HL-60 (cell line): Measurements from ENCODE around the gene FBXO27.

Source experiments
- GABPA ChIP-seq: IDR thresholded peaks from 2 replicates; pipeline ENCODE4 v1.6.1; 2012; ENCODE audit warnings: low read depth
- POLR2AphosphoS5 ChIP-seq: IDR thresholded peaks from 2 replicates; pipeline ENCODE4 v1.6.1; 2012; ENCODE audit warnings: low read depth
- TF ChIP-seq, protein P1 (sequence below): IDR thresholded peaks from one replicate; pipeline ENCODE4 v1.5.1; 2011; ENCODE audit warnings: low read length, control low read depth, inconsistent platforms; ENCODE audit not compliant: insufficient read depth
- TF ChIP-seq, protein P2 (sequence below): IDR thresholded peaks from 2 replicates; pipeline ENCODE4 v1.6.1; 2012; ENCODE audit warnings: low read depth; ENCODE audit not compliant: insufficient replicate concordance

DNA sequence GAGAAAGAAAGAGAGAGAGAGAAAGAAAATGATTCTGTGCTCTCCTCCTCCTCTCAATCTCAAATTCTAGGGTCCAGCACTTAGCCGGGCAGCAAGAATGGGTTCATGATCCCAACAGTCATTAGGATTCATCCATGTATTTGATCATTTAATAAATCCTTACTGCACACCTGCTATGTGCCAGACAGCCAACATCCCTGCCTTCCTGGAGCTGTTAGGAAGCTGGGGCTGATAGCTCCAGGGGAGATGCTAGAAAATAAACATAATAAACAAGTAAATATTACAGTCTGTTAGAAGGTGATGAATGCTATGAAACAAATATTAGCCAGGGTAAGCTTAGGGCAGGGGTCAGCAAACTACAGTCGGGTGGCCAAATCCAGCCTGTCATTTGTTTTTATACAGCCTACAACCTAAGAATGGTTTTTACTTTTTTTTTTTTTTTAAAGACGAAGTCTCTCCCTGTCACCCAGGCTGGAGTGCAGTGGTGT is 41.9 kb upstream of the FBXO27 start:
- TF ChIP-seq, protein P1, sequence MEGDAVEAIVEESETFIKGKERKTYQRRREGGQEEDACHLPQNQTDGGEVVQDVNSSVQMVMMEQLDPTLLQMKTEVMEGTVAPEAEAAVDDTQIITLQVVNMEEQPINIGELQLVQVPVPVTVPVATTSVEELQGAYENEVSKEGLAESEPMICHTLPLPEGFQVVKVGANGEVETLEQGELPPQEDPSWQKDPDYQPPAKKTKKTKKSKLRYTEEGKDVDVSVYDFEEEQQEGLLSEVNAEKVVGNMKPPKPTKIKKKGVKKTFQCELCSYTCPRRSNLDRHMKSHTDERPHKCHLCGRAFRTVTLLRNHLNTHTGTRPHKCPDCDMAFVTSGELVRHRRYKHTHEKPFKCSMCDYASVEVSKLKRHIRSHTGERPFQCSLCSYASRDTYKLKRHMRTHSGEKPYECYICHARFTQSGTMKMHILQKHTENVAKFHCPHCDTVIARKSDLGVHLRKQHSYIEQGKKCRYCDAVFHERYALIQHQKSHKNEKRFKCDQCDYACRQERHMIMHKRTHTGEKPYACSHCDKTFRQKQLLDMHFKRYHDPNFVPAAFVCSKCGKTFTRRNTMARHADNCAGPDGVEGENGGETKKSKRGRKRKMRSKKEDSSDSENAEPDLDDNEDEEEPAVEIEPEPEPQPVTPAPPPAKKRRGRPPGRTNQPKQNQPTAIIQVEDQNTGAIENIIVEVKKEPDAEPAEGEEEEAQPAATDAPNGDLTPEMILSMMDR = no peak
- TF ChIP-seq GABPA = no peak
- TF ChIP-seq, protein P2, sequence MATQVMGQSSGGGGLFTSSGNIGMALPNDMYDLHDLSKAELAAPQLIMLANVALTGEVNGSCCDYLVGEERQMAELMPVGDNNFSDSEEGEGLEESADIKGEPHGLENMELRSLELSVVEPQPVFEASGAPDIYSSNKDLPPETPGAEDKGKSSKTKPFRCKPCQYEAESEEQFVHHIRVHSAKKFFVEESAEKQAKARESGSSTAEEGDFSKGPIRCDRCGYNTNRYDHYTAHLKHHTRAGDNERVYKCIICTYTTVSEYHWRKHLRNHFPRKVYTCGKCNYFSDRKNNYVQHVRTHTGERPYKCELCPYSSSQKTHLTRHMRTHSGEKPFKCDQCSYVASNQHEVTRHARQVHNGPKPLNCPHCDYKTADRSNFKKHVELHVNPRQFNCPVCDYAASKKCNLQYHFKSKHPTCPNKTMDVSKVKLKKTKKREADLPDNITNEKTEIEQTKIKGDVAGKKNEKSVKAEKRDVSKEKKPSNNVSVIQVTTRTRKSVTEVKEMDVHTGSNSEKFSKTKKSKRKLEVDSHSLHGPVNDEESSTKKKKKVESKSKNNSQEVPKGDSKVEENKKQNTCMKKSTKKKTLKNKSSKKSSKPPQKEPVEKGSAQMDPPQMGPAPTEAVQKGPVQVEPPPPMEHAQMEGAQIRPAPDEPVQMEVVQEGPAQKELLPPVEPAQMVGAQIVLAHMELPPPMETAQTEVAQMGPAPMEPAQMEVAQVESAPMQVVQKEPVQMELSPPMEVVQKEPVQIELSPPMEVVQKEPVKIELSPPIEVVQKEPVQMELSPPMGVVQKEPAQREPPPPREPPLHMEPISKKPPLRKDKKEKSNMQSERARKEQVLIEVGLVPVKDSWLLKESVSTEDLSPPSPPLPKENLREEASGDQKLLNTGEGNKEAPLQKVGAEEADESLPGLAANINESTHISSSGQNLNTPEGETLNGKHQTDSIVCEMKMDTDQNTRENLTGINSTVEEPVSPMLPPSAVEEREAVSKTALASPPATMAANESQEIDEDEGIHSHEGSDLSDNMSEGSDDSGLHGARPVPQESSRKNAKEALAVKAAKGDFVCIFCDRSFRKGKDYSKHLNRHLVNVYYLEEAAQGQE = no peak
- TF ChIP-seq POLR2AphosphoS5 = no peak
